Fibroblast of gingiva (primary cell): Measurements from ENCODE around the gene CGGBP1.
"Not testable (repeated sequence)": the region's sequence is repeated elsewhere in the genome, so short reads cannot be mapped to it uniquely, and the experiment has no call there.

ENCODE experiments used
- DNase-seq: peaks from one replicate; pipeline ENCODE4 v3.0.0-alpha.2; 2011; ENCODE audit warnings: low read depth

The CGGBP1 gene

GRCh38 chr3:88034491-88035275 is 24.1 kb downstream of the CGGBP1 start:
- no peak for DNase-seq

- DNase-seq = no peak
Observed at GRCh38 chr3:88033808-88034207, 25.0 kb downstream of the CGGBP1 start.

- no peak for DNase-seq
Observed at GRCh38 chr3:88033079-88033478, 25.7 kb downstream of the CGGBP1 start.

GRCh38 chr3:88032245-88032644 is 26.6 kb downstream of the CGGBP1 start:
- DNase-seq = no peak

- peak; percentile 8 for DNase-seq
Observed at GRCh38 chr3:88031642-88032077, 27.1 kb downstream of the CGGBP1 start.

GRCh38 chr3:88030210-88030609 is 28.6 kb downstream of the CGGBP1 start:
- no peak for DNase-seq

GRCh38 chr3:88028876-88029275 is 29.9 kb downstream of the CGGBP1 start:
- no peak for DNase-seq

GRCh38 chr3:88025001-88025552 is 33.7 kb downstream of the CGGBP1 start:
- DNase-seq = no peak

GRCh38 chr3:88019024-88019423 is 39.8 kb downstream of the CGGBP1 start:
- peak; percentile 13 for DNase-seq

GRCh38 chr3:88015656-88016055 is 43.1 kb downstream of the CGGBP1 start:
- not testable (repeated sequence) for DNase-seq

GRCh38 chr3:88013592-88013991 is 45.2 kb downstream of the CGGBP1 start:
- DNase-seq = peak; percentile 27

- no peak for DNase-seq
Observed at GRCh38 chr3:88010810-88011209, 48.0 kb downstream of the CGGBP1 start.

- DNase-seq = no peak
Observed at GRCh38 chr3:88009066-88009465, 49.7 kb downstream of the CGGBP1 start.

- peak; percentile 30 for DNase-seq
Observed at GRCh38 chr3:88005066-88005465, 53.7 kb downstream of the CGGBP1 start.

- peak; percentile 55 for DNase-seq
Observed at GRCh38 chr3:88003115-88003755, 55.6 kb downstream of the CGGBP1 start.

- no peak for DNase-seq
Observed at GRCh38 chr3:88002448-88002847, 56.4 kb downstream of the CGGBP1 start.
